H7 (cell line): ENCODE measurements around the gene PCK1. TPM values are rescaled to one million over a fixed set of nuclear protein-coding genes. Genes with fewer than 3 reads are reported as not detected.
A peak's percentile ranks its signal among the peaks of the same experiment; 100 is the strongest.

Experiments used
- DNase-seq: peaks from one replicate; pipeline ENCODE4 v3.0.0; 2012
- H3K27me3 ChIP-seq: 2 replicates; pipeline ENCODE4 v1.6.0; 2011; ENCODE audit warnings: mild to moderate bottlenecking, low read length; ENCODE audit not compliant: control insufficient read depth, insufficient read depth
- H3K36me3 ChIP-seq: replicated peaks from 2 replicates; pipeline ENCODE4 v1.5.1; 2011; ENCODE audit warnings: low read length; ENCODE audit not compliant: control insufficient read depth, insufficient read depth
- H3K4me3 ChIP-seq: 2 replicates; pipeline ENCODE4 v1.5.1; 2011; ENCODE audit warnings: low read depth, mild to moderate bottlenecking, control low read depth, low read length, moderate library complexity; ENCODE audit not compliant: insufficient read depth
- total RNA-seq: library from RNA; depleted of rRNA; stranded (reverse); fragments of >200 nt; shearing (Covaris generic); gene quantifications from 2 replicates; pipeline ENCODE4 v1.2.3, GENCODE V29; 2014

Gene PCK1
- total RNA-seq, 1 experiment from 2014 or later, result not detected

GRCh38 chr20:57601737-57602136 lies 40.8 kb downstream of the PCK1 start:
- no peaks in the 10 kb centered on the region for H3K27me3 ChIP-seq
- H3K4me3 ChIP-seq, result no peak overlapping the region
- H3K36me3 ChIP-seq, result no peaks in the 10 kb centered on the region
- DNase-seq, result no peak

GRCh38 chr20:57603120-57603519 lies 42.2 kb downstream of the PCK1 start:
- no peak overlapping the region for H3K4me3 ChIP-seq

GRCh38 chr20:57605045-57605444 lies 44.1 kb downstream of the PCK1 start:
- Histone ChIP-seq H3K4me3 (no peak overlapping the region), H3K27me3 (no peaks in the 10 kb centered on the region), H3K36me3 (no peaks in the 10 kb centered on the region)
- DNase-seq, result no peak

More at GRCh38 chr20:57603120-57603519, 42.2 kb downstream of the PCK1 start:
- no peak for DNase-seq
- no peaks in the 10 kb centered on the region for H3K36me3 ChIP-seq
- H3K27me3 ChIP-seq, result no peaks in the 10 kb centered on the region

- no peak overlapping the region for H3K4me3 ChIP-seq
- H3K27me3 ChIP-seq, result no peaks in the 10 kb centered on the region
- DNase-seq, result no peak
- H3K36me3 ChIP-seq, result no peaks in the 10 kb centered on the region
Measured at GRCh38 chr20:57605878-57606277, 45.0 kb downstream of the PCK1 start.

GRCh38 chr20:57608516-57608915 lies 47.6 kb downstream of the PCK1 start:
- DNase-seq, result no peak
- Histone ChIP-seq H3K4me3 (no peak overlapping the region), H3K27me3 (no peaks in the 10 kb centered on the region), H3K36me3 (no peaks in the 10 kb centered on the region)

- no peaks in the 10 kb centered on the region for H3K36me3 ChIP-seq
- H3K4me3 ChIP-seq, result no peak overlapping the region
- H3K27me3 ChIP-seq, result no peaks in the 10 kb centered on the region
- no peak for DNase-seq
Measured at GRCh38 chr20:57609086-57609841, 48.4 kb downstream of the PCK1 start.

- Histone ChIP-seq H3K4me3 (no peak overlapping the region), H3K27me3 (no peaks in the 10 kb centered on the region), H3K36me3 (no peaks in the 10 kb centered on the region)
- peak; percentile 75 for DNase-seq
Measured at GRCh38 chr20:57609842-57610167, 48.9 kb downstream of the PCK1 start.

- Histone ChIP-seq H3K27me3 (no peaks in the 10 kb centered on the region), H3K36me3 (no peaks in the 10 kb centered on the region), H3K4me3 (no peak overlapping the region)
- DNase-seq, result peak; percentile 49
Measured at GRCh38 chr20:57610261-57610952, 49.5 kb downstream of the PCK1 start.

GRCh38 chr20:57611586-57612311 lies 50.8 kb downstream of the PCK1 start:
- H3K27me3 ChIP-seq, result no peaks in the 10 kb centered on the region
- DNase-seq, result peak; percentile 36
- H3K36me3 ChIP-seq, result no peaks in the 10 kb centered on the region
- H3K4me3 ChIP-seq, result no peak overlapping the region

- no peak overlapping the region for H3K4me3 ChIP-seq
Measured at GRCh38 chr20:57612436-57612835, 51.5 kb downstream of the PCK1 start.

GRCh38 chr20:57612916-57613315 lies 52.0 kb downstream of the PCK1 start:
- no peak overlapping the region for H3K4me3 ChIP-seq
- H3K36me3 ChIP-seq, result no peaks in the 10 kb centered on the region
- no peaks in the 10 kb centered on the region for H3K27me3 ChIP-seq
- peak; percentile 13 for DNase-seq

More at GRCh38 chr20:57612436-57612835, 51.5 kb downstream of the PCK1 start:
- DNase-seq, result peak; percentile 14
- Histone ChIP-seq H3K27me3 (no peaks in the 10 kb centered on the region), H3K36me3 (no peaks in the 10 kb centered on the region)

GRCh38 chr20:57613481-57613921 lies 52.6 kb downstream of the PCK1 start:
- Histone ChIP-seq H3K36me3 (no peaks in the 10 kb centered on the region), H3K4me3 (no peak overlapping the region), H3K27me3 (no peaks in the 10 kb centered on the region)
- DNase-seq, result no peak

GRCh38 chr20:57614490-57615444 lies 53.9 kb downstream of the PCK1 start:
- H3K36me3 ChIP-seq, result no peaks in the 10 kb centered on the region
- no peak overlapping the region for H3K4me3 ChIP-seq
- H3K27me3 ChIP-seq, result no peaks in the 10 kb centered on the region
- no peak for DNase-seq

GRCh38 chr20:57615445-57615811 lies 54.5 kb downstream of the PCK1 start:
- Histone ChIP-seq H3K4me3 (no peak overlapping the region), H3K36me3 (no peaks in the 10 kb centered on the region), H3K27me3 (no peaks in the 10 kb centered on the region)
- no peak for DNase-seq
